H1 (cell line): ENCODE results near the gene PLCB1. TPM values are rescaled to one million over a fixed set of nuclear protein-coding genes. Genes with fewer than 3 reads are reported as not detected.

ENCODE experiments used
- CTCF ChIA-PET: fragments of 300-600 bp; sonication (Branson Sonifier 250); formaldehyde crosslinking; loops from one replicate; lab custom pipeline; 2021; ENCODE audit not compliant: partially characterized antibody; lab: Charles Lee
- POLR2A ChIA-PET: fragments of 300-600 bp; sonication (Branson Sonifier 250); formaldehyde crosslinking; loops from one replicate; lab custom pipeline; 2021; ENCODE audit warnings: inconsistent platforms; ENCODE audit not compliant: partially characterized antibody; lab: Charles Lee
- DNase-seq, 2 experiments: peaks; one replicate each; pipeline versions ENCODE4 v3.0.0 to v3.0.0-alpha.2; 2010 to 2022; ENCODE audit warnings: low spot score in 2 of 2, low read depth in 1 of 2, mixed read lengths in 1 of 2
- FAIRE-seq: peaks from 2 replicates; lab custom pipeline; 2011; peaks lifted over from hg19 to GRCh38; lab: Jason Lieb, UNC
- H2AFZ ChIP-seq: 2 replicates; pipeline ENCODE4 v1.8.1; 2012; ENCODE audit warnings: low read length, inconsistent platforms
- H2AK5ac ChIP-seq: 2 replicates; pipeline ENCODE4 v1.6.1; 2013; ENCODE audit warnings: low read depth, low read length
- H2BK120ac ChIP-seq: replicated peaks from 2 replicates; pipeline ENCODE3; 2013; ENCODE audit warnings: low read depth, low read length, inconsistent platforms
- H2BK12ac ChIP-seq: 2 replicates; pipeline ENCODE4 v1.6.1; 2013; ENCODE audit warnings: low read depth, low read length
- H2BK15ac ChIP-seq: 2 replicates; pipeline ENCODE4 v1.6.1; 2013; ENCODE audit warnings: low read length
- H2BK20ac ChIP-seq: 2 replicates; pipeline ENCODE4 v1.6.1; 2013; ENCODE audit warnings: low read length
- H2BK5ac ChIP-seq: 2 replicates; pipeline ENCODE4 v1.6.1; 2013; ENCODE audit warnings: low read depth, low read length
- H3K14ac ChIP-seq: 2 replicates; pipeline ENCODE4 v1.6.1; 2013; ENCODE audit warnings: inconsistent platforms; ENCODE audit not compliant: insufficient read length
- H3K18ac ChIP-seq: 2 replicates; pipeline ENCODE4 v1.6.1; 2013; ENCODE audit warnings: low read length; ENCODE audit errors: extremely low read depth
- H3K23ac ChIP-seq: 2 replicates; pipeline ENCODE4 v1.6.1; 2013; ENCODE audit warnings: inconsistent platforms; ENCODE audit not compliant: insufficient read length
- H3K23me2 ChIP-seq: 2 replicates; pipeline ENCODE4 v1.6.1; 2013; ENCODE audit warnings: low read depth, low read length
- H3K27ac ChIP-seq: 2 replicates; pipeline ENCODE4 v1.6.1; 2011; ENCODE audit warnings: low read depth, low read length, inconsistent platforms
- H3K27me3 ChIP-seq, 4 experiments: replicated peaks in 1 of 4; 1 replicate in 1 of 4; 2 replicates in 3 of 4; pipeline versions ENCODE4 v1.6.1 to v1.8.1; 2011 to 2013; ENCODE audit warnings: low read length in 3 of 4, mild to moderate bottlenecking in 3 of 4, inconsistent platforms in 2 of 4, mixed read lengths in 2 of 4, moderate library complexity in 1 of 4; ENCODE audit not compliant: control insufficient read depth in 3 of 4, insufficient read depth in 3 of 4; ENCODE audit errors: extremely low read depth in 1 of 4
- H3K36me3 ChIP-seq, 4 experiments: 2 replicates each; pipeline versions ENCODE4 v1.6.1 to v1.8.1; 2011 to 2013; ENCODE audit warnings: mild to moderate bottlenecking in 4 of 4, low read length in 3 of 4, moderate library complexity in 2 of 4, control low read depth in 1 of 4, inconsistent platforms in 1 of 4; ENCODE audit not compliant: insufficient read depth in 4 of 4, control insufficient read depth in 2 of 4
- H3K4ac ChIP-seq: replicated peaks from 2 replicates; pipeline ENCODE3; 2013; ENCODE audit warnings: low read length, low read depth, mixed read lengths, inconsistent platforms; ENCODE audit not compliant: insufficient read length
- H3K4me1 ChIP-seq, 4 experiments: replicated peaks in 1 of 4; 1 replicate in 1 of 4; 2 replicates in 3 of 4; pipeline versions ENCODE4 v1.6.1 to v1.8.1; 2011 to 2013; ENCODE audit warnings: low read length in 3 of 4, inconsistent platforms in 2 of 4, mixed read lengths in 1 of 4; ENCODE audit not compliant: insufficient read depth in 4 of 4, control insufficient read depth in 3 of 4
- H3K4me2 ChIP-seq, 2 experiments: 2 replicates each; pipeline versions ENCODE4 v1.6.1 to v1.8.1; 2011 to 2013; ENCODE audit warnings: low read depth in 2 of 2, low read length in 2 of 2, control low read depth in 1 of 2, inconsistent platforms in 1 of 2, mild to moderate bottlenecking in 1 of 2; ENCODE audit not compliant: insufficient read depth in 1 of 2
- H3K4me3 ChIP-seq, 4 experiments: fragments of 200-600, 300-600 bp in 1 of 4; sonication (generic), shearing (Covaris generic), sonication (Bioruptor Twin) in 1 of 4; 2 replicates each; pipeline versions ENCODE4 v1.5.1 to v1.8.1; 2011 to 2016; ENCODE audit warnings: low read length in 4 of 4, low read depth in 3 of 4, control low read depth in 2 of 4, inconsistent platforms in 2 of 4, mild to moderate bottlenecking in 2 of 4, mixed read lengths in 1 of 4, moderate library complexity in 1 of 4; ENCODE audit not compliant: insufficient read depth in 2 of 4; ENCODE audit errors: extremely low read depth in 1 of 4
- H3K56ac ChIP-seq: replicated peaks from 2 replicates; pipeline ENCODE3; 2013; ENCODE audit warnings: low read depth, mild to moderate bottlenecking, mixed read lengths, low read length, inconsistent platforms; ENCODE audit not compliant: insufficient read length
- H3K79me1 ChIP-seq: 2 replicates; pipeline ENCODE4 v1.6.1; 2013; ENCODE audit warnings: low read depth, low read length, control low read depth
- H3K79me2 ChIP-seq, 2 experiments: 2 replicates each; pipeline versions ENCODE4 v1.6.1 to v1.8.1; 2012 to 2013; ENCODE audit warnings: low read length in 2 of 2, mild to moderate bottlenecking in 2 of 2, inconsistent platforms in 1 of 2; ENCODE audit not compliant: insufficient read depth in 2 of 2, control insufficient read depth in 1 of 2
- H3K9ac ChIP-seq, 4 experiments: replicated peaks in 1 of 4; 1 replicate in 1 of 4; 2 replicates in 3 of 4; pipeline versions ENCODE4 v1.6.1 to v1.8.1; 2011 to 2013; ENCODE audit warnings: low read depth in 3 of 4, low read length in 3 of 4, control low read depth in 2 of 4, mild to moderate bottlenecking in 2 of 4, moderate library complexity in 2 of 4, inconsistent platforms in 1 of 4; ENCODE audit errors: extremely low read depth in 1 of 4
- H3K9me3 ChIP-seq, 2 experiments: 2 replicates each; pipeline versions ENCODE4 v1.6.1 to v1.8.1; 2012 to 2013; ENCODE audit warnings: mild to moderate bottlenecking in 2 of 2, moderate library complexity in 2 of 2, control low read depth in 1 of 2, inconsistent platforms in 1 of 2, low read depth in 1 of 2, low read length in 1 of 2, mixed read lengths in 1 of 2; ENCODE audit not compliant: insufficient read depth in 2 of 2
- H4K20me1 ChIP-seq, 2 experiments: replicated peaks in 1 of 2; 2 replicates each; pipeline versions ENCODE3 to v1.8.1; 2011 to 2013; ENCODE audit warnings: inconsistent platforms in 2 of 2, low read length in 2 of 2, mild to moderate bottlenecking in 1 of 2; ENCODE audit not compliant: insufficient read depth in 2 of 2, control insufficient read depth in 1 of 2
- H4K5ac ChIP-seq: 2 replicates; pipeline ENCODE4 v1.6.1; 2013; ENCODE audit warnings: low read length, low read depth, mixed read lengths, inconsistent platforms; ENCODE audit not compliant: insufficient read length
- H4K8ac ChIP-seq: 2 replicates; pipeline ENCODE4 v1.8.0; 2013; ENCODE audit warnings: mild to moderate bottlenecking, moderate library complexity, low read length, inconsistent platforms; ENCODE audit not compliant: insufficient read depth; ENCODE audit errors: extremely low read depth
- H4K91ac ChIP-seq: replicated peaks from 2 replicates; pipeline ENCODE3; 2013; ENCODE audit warnings: low read length, mixed read lengths, inconsistent platforms; ENCODE audit not compliant: insufficient read length
- GABPA ChIP-seq: IDR thresholded peaks from 2 replicates; pipeline ENCODE4 v1.6.1; 2011; ENCODE audit warnings: mild to moderate bottlenecking, low read length, moderate library complexity, borderline replicate concordance; ENCODE audit not compliant: insufficient read depth
- HDAC2 ChIP-seq, 2 experiments: fragments of 300-600 bp in 1 of 2; sonication (generic) in 1 of 2; IDR thresholded peaks; 2 replicates each; pipeline ENCODE4 v1.6.1; 2011 to 2012; ENCODE audit warnings: low read depth in 2 of 2, low read length in 2 of 2, mild to moderate bottlenecking in 2 of 2, moderate library complexity in 2 of 2, borderline replicate concordance in 1 of 2, inconsistent platforms in 1 of 2
- WGBS, 2 experiments: shearing (Covaris generic) in 1 of 2; methylation state at CpG; one replicate each; pipeline versions ENCODE4 v1.1.6 to v1.1.7; 2013 to 2015; ENCODE audit warnings: low lambda C conversion rate in 2 of 2, mixed read lengths in 2 of 2, inconsistent platforms in 1 of 2, low coverage in 1 of 2, missing lambda C conversion rate in 1 of 2; ENCODE audit not compliant: insufficient replicate concordance in 2 of 2, insufficient coverage in 1 of 2, insufficient read length in 1 of 2; ENCODE audit errors: extremely low coverage in 1 of 2, missing lambda C conversion rate in 1 of 2; 5-methylcytosine and 5-hydroxymethylcytosine counted together
- polyA plus RNA-seq, 7 experiments: library from polyadenylated mRNA; depleted of rRNA in 3 of 7; stranded (reverse) in 5 of 7; unstranded in 2 of 7; fragments of >200 nt in 5 of 7; fragments of 200-250 nt in 2 of 7; gene quantifications; 1 replicate in 5 of 7; 2 replicates in 1 of 7; 4 replicates in 1 of 7; pipeline versions ENCODE4 v1.2.1 to v1.2.3, GENCODE V29; 2011 to 2013; ENCODE audit warnings: missing spikeins in 2 of 7, mixed read lengths in 2 of 7
- total RNA-seq: library from RNA; stranded (reverse); fragmentation: NEBNext Ultra II Directional; extraction: Animal tissue kit (Norgen Biotek cat#: 25700); gene quantifications from 2 replicates; pipeline ENCODE4 v1.2.1, GENCODE V29; 2021

PLCB1 gene
- total and polyA plus RNA-seq, 2 of the 8 experiments (the other 6 are each of a cell fraction or from before 2014, with no cell fraction given) = 2.6 to 9.1 TPM

DNA sequence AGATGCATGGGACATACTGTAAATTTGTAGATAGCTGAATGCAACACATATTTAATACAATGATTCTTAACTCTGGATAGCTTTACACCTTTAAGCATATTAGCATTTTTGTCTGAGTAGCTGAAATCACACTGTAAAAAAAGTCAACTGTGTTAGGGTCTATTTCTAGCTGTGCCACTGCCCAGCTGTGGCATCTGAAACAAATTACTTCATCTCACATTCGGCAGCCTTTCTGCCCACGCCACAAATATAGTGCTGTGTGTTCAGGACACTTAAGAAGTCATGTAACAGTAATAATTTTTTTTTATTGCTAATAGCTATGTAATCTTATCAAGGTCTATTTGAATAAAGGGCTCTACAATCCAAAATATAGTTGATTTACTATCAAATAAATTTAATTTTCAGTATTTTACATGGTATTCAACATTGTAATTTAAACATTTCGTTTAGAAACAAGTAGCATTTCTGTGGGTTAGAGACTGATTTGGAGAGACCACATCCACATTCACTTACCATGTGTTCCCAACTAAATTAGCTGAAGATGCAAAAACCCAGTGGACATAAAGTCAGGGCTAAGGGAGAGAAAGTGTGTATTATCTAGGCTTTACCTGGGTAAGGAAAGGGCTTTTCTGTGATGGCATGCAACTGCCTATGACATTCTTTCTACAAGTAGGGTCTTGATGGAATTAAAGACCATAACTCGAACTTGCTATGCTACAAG is 276.7 kb downstream of the PLCB1 start:
- H3K56ac ChIP-seq = no peak overlapping the region
- no peak overlapping the region for H3K27ac ChIP-seq
- FAIRE-seq = no peak
- CTCF ChIA-PET = interaction anchor here (0.7 to 1.1 kb wide), 2 partner anchors 13 to 363 kb away, joined by 3 read pairs; no protein-coding TSS in a partner anchor
- H3K4me1 ChIP-seq = no peaks in the 10 kb centered on the region
- no peak overlapping the region for H3K18ac ChIP-seq
- no peaks in the 10 kb centered on the region for H4K20me1 ChIP-seq
- H3K4ac ChIP-seq = no peak overlapping the region
- H3K4me3 ChIP-seq = no peak overlapping the region
- H3K23ac ChIP-seq = no peak overlapping the region
- no peak overlapping the region for H4K91ac ChIP-seq
- no peak overlapping the region for H2BK20ac ChIP-seq
- no peaks in the 10 kb centered on the region for H3K79me2 ChIP-seq
- H2BK12ac ChIP-seq = no peak overlapping the region
- no peak overlapping the region for H2BK5ac ChIP-seq
- H3K23me2 ChIP-seq = no peaks in the 10 kb centered on the region
- POLR2A ChIA-PET = no interaction called here
- WGBS, 2 experiments = 94% methylated on average over 4 of the region's 4 CpGs; no CpG with 5 or more reads in 1 of the 2 experiments
- no peak overlapping the region for H3K4me2 ChIP-seq
- H2BK15ac ChIP-seq = no peak overlapping the region
- DNase-seq = no peak
- no peak for TF ChIP-seq HDAC2 (IDR thresholded peaks at IDR 0.05; ENCODE audit: borderline replicate concordance in 1 of 2, low read depth in 2 of 2, low read length in 2 of 2)
- no peak for TF ChIP-seq GABPA
- no peak overlapping the region for H3K14ac ChIP-seq
- no peak overlapping the region for H2BK120ac ChIP-seq
- no peaks in the 10 kb centered on the region for H3K79me1 ChIP-seq
- H4K8ac ChIP-seq = no peak overlapping the region
- no peak overlapping the region for H2AFZ ChIP-seq
- no peak overlapping the region for H2AK5ac ChIP-seq
- 0 out of 4 replicates have a peak, but pooled peaks cover 0 to 6% of the 10 kb centered on the region in 2 experiments for H3K9me3 ChIP-seq
- no peaks in the 10 kb centered on the region for H3K36me3 ChIP-seq
- H3K9ac ChIP-seq = no peak overlapping the region
- no peak overlapping the region for H4K5ac ChIP-seq
- no peaks in the 10 kb centered on the region for H3K27me3 ChIP-seq
